ENCODE measurements around the gene NPC1.
A peak's percentile ranks its signal among the peaks of the same experiment; 100 is the strongest.

Gene NPC1

DNA sequence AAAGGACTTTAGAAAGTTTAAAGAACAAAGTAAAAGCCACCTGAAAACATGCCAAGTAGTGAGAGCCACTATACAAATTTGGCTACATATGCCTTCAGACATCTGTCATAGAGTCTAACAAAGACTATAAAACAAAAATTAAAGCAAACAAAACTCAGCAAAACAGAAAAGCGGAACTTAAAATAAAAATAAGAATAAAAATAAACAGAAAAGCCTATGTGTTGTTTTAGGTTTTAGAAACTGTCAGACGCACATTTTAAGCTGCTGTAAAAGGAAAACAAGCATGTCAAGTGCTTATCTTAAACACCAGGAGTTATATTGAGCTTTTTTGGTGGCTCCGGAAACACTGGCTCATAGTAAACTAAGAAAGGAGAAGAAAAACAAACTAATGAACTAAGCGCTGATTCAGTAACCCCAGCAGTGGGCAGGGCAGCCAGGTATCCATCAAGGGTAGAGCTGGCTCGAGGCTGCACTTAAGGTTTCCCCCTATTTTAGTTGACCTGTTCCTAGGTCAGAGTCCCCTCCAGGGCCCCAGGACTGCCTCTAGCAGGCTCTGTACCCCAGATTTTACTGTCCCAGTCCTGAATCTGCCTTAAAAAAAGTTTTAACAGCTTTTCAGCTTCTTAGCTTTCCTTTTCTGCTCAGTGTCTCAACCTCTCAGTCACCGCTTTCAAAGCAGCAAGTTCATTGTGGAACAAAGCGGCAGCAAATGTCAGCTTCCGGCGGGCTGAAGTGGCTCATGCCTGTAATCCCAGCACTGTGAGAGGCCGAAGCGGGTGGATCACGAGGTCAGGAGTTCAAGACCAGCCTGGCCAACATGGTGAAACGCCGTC lies 98.4 kb downstream of the NPC1 start:
- peak; percentile 14 to 25 (median 21) for DNase-seq (ENCODE audit: low read depth in 3 of 3)

DNA sequence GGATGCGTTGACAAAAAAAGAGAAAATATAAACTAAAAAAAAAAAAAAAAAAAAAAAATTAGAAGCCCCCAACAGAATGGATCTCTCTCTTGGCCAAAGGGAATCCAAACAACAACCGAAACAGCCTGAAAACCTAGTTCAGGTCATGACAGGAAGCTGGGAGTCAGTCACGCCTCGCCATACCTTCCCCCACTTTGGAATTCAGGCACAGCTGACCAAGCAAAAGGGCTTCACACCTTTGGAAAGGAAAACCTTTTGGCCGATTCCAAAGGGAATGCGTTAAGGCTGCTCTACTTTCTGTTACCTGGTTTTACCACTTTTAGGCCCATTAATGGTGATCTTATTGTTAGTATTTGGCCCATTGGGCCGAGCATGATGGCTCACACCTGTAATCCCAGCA lies 100.9 kb downstream of the NPC1 start:
- no peak for DNase-seq (ENCODE audit: low read depth in 3 of 3)

DNA sequence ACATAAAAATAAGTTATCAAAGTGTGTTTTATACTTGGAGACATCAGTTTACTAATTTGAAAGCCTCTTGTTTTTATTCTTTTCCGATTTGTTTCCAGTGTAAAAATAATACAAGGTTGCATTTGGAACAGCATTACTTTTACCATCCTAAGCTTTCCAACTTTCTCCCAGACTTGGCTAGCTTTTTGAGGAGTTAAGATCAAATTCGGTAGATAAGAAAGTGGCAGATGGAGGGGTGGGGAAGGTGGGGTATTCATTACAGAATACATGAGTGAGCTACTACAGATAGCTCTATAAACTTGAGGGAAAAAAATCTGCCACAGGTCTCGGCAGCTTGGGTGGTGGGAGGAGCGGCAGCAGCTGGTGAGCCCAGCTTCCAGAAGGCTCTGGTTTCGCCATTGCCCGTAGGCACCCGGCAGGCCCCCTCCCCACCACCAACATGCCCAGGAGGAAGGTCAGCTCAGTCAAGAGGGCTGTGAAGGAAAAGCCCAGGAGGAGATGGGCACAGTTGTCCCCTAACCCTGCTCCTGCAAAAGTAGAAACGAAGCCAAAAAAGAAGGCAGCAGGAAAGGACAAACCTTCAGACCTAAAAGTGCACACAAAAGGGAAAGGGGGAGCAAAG lies 101.6 kb downstream of the NPC1 start:
- DNase-seq (ENCODE audit: low read depth in 3 of 3) = no peak

Measured in stimulated activated CD4-positive, alpha-beta T cell treated with anti-CD3 and anti-CD28 coated beads, TNF-alpha, amount 100 ng/mL, for 4 hours (primary cell).